Measurements from ENCODE around the gene FRAT2.
"Not testable (repeated sequence)": the region's sequence is repeated elsewhere in the genome, so short reads cannot be mapped to it uniquely, and the experiment has no call there.

Gene FRAT2

GRCh38 chr10:97290576-97291356 is 43.8 kb downstream of the FRAT2 start:
- DNase-seq: not testable (repeated sequence)

- DNase-seq: not testable (repeated sequence)
Measured at GRCh38 chr10:97290076-97290475, 44.5 kb downstream of the FRAT2 start.

Data from islet precursor cell (in vitro differentiated cells).